CD4-positive, alpha-beta T cell treated with Interleukin-17A for 1 hour (primary cell): ENCODE results near the gene OR5F1.

Source experiments
- DNase-seq: peaks from one replicate; pipeline ENCODE4 v3.0.0-alpha.2; 2020

The OR5F1 gene

GRCh38 chr11:55994525-55994924, at the start of gene OR5F1:
Gene OR5F1, minus strand, starts transcription at chr11:55994625. Its CDS starts 0 bp downstream, at chr11:55994625.
- no peak for DNase-seq

GRCh38 chr11:56027354-56027753, 32.9 kb upstream of the OR5F1 start, which contains the start of gene OR5AS1:
Gene OR5AS1, plus strand, starts transcription at chr11:56027654. Its CDS starts 2,765 bp downstream, at chr11:56030419.
- DNase-seq = no peak

- no peak for DNase-seq
These were observed 19.4 kb upstream of the OR5F1 start for GRCh38 chr11:56013805-56014204.

GRCh38 chr11:56010716-56011115, 16.3 kb upstream of the OR5F1 start:
- DNase-seq = no peak

- DNase-seq = no peak
These were observed 23.5 kb downstream of the OR5F1 start for GRCh38 chr11:55970935-55971334.

DNA sequence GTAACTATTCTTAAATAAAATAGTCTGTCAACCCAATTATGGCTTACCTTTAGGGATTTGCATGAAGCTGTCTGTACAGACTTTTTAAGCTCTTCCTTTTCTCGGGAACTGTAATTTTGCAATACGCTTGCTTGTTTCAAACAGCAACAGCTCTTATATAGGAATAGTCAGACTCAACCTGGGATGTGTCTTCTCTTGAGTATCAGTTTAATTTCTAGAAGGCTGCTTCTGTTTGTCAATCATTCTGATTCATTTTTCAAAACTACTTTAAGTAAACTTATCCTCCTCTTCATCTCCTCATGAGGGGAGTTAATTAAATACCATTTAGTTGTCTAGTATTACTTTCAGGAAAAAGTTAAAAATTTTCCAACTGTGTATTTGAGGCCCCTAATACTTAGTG, 24.6 kb downstream of the OR5F1 start, which contains the start of gene OR10AG1:
Gene OR10AG1 (minus strand): TSS at position 101 of the 400 bp plus-strand sequence. CDS start 38 bp downstream, at position 63.
- no peak for DNase-seq

DNA sequence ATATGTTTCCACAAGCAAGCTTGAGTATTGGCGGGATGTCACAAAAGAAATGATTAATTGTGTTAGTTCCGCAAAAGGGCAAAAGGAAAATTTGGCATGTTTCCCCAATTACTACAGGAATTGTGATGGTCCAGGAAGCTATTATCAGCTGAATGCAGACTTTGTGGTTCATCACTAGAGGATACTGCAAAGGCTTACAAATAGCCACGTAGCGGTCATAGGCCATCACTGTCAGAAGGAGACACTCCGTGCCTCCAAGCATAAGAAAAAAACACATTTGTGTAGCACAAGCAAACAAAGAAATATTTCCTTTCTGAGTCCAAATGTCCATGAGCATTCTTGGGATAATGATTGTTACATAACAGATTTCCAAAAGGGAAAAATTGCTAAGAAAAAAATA, 26.5 kb downstream of the OR5F1 start:
- no peak for DNase-seq

DNA sequence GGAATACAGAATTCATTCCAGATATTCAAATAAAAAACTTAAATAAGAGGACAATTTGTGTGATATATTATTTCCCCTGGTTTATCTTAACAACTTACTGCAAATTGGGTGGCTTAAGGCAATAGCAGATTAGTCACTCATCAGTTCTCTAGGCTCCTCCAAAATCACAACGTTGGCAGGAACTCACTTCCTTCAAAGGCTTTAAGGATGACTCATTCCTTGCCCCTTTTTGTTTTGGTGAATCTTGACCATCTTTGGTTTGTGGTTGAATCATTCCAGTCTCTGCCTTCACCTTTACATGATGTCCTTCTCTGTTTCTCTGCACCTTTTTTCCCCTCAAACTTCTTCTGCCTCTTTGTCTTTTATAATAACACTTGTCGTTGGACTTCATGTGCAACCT, 28.0 kb downstream of the OR5F1 start:
- DNase-seq = no peak

- no peak for DNase-seq
These were observed 37.9 kb downstream of the OR5F1 start for GRCh38 chr11:55956521-55956920.

- DNase-seq = no peak
These were observed 45.1 kb downstream of the OR5F1 start for GRCh38 chr11:55949330-55949729.
